Measurements from ENCODE around the gene PLSCR2. TPM values are rescaled to one million over a fixed set of nuclear protein-coding genes. Genes with fewer than 3 reads are reported as not detected.

The PLSCR2 gene
- total and polyA plus RNA-seq, 2 donors from 2014 or later, result 1.4 TPM; not detected in 1

DNA sequence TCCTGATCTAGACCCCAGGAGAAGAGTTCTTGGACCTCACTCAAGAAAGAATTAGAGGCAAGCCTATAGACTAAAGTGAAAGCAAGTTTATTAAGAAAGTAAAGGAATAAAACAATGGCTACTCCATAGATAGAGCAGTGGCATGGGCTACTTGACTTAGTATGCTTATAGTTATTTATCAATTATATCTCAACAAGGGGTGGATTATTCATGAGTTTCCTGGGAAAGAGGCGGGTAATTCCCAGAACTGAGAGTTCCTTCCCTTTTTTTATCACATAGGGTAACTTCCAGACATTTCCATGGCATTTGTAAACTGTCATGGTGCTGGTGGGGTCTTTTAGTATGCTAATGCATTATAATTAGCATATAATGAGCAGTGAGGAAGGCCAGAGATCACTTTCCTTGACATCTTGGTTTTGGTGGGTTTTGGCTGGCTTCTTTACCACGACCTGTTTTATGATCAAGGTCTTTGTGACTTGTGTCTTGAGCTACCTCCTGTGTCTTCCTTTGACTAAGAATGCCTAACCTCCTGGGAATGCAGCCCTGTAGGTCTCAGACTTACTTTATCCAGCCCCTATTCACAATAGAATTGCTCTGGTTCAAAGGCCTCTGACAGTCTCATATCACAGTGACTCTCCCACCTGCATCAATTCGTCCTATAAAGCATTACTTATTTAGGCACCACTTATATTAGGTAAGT, 35.3 kb upstream of the PLSCR2 start:
- H3K4me3 ChIP-seq (ENCODE audit: low read length in 3 of 3), result no peak overlapping the region
- H3K4me1 ChIP-seq (ENCODE audit: control insufficient read depth in 2 of 3, insufficient read depth in 2 of 3, low read depth in 1 of 3, low read length in 3 of 3), result peaks cover 0 to 5% (median 3%) of the 10 kb centered on the region in 3 donors
- intact Hi-C loops (cut with DNase I), result no loop called here
- H3K9me3 ChIP-seq (ENCODE audit: control insufficient read depth in 2 of 3, insufficient read depth in 1 of 3, low read length in 3 of 3), result no peaks in the 10 kb centered on the region
- TF ChIP-seq, protein P1, sequence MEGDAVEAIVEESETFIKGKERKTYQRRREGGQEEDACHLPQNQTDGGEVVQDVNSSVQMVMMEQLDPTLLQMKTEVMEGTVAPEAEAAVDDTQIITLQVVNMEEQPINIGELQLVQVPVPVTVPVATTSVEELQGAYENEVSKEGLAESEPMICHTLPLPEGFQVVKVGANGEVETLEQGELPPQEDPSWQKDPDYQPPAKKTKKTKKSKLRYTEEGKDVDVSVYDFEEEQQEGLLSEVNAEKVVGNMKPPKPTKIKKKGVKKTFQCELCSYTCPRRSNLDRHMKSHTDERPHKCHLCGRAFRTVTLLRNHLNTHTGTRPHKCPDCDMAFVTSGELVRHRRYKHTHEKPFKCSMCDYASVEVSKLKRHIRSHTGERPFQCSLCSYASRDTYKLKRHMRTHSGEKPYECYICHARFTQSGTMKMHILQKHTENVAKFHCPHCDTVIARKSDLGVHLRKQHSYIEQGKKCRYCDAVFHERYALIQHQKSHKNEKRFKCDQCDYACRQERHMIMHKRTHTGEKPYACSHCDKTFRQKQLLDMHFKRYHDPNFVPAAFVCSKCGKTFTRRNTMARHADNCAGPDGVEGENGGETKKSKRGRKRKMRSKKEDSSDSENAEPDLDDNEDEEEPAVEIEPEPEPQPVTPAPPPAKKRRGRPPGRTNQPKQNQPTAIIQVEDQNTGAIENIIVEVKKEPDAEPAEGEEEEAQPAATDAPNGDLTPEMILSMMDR (IDR thresholded peaks at IDR 0.05; ENCODE audit: borderline replicate concordance, extremely low read depth, insufficient read depth), result no peak
- DNase-seq (no peak), FAIRE-seq (no peak)
- H3K27ac ChIP-seq (ENCODE audit: low read depth in 2 of 2, low read length in 2 of 2), result peak overlapping the region in 1 of 2 donors; percentile 13
- H3K9ac ChIP-seq (ENCODE audit: low read length in 3 of 3), result no peak overlapping the region
- no peaks in the 10 kb centered on the region for H3K27me3 ChIP-seq (ENCODE audit: control insufficient read depth, insufficient read depth, low read length)
- no peaks in the 10 kb centered on the region for H3K36me3 ChIP-seq (ENCODE audit: control insufficient read depth in 2 of 3, insufficient read depth in 3 of 3, low read length in 3 of 3)

DNA sequence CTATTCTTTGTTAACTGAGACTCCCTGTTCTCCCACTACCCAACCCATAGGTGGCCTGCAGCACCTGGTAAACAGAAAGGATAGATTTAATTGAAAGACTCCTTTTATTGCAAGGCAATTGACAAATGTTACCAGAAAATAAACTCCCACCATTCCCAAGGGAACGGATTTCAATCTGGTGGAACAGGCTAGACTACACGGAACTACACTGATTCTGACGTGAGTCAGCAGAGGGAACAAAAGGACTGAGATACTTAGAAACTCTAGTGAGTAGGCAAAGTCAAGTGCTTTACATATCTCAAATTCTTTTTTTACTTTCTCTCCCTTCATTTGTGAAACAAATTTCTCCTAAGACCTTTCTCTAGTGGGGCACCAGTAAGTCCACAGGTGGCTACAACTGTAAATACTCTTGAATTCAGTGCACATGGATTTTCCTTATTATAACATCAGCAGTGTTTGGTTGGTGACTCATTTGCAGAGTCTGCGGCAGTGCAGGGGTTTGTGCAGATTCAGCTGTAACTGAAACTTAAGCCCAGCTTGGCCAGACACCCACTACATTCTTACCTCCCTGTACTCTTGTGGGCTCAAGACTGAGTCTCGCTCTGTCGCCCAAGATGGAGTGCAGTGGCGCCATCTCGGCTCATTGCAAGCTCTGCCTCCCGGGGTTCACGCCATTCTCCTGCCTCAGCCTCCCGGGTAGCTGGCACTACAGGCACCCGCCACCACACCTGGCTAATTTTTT, 34.3 kb upstream of the PLSCR2 start:
- intact Hi-C loops (cut with DNase I), result no loop called here
- TF ChIP-seq, protein P1 (IDR thresholded peaks at IDR 0.05; ENCODE audit: borderline replicate concordance, extremely low read depth, insufficient read depth), result peak; percentile 23
- FAIRE-seq (no peak), DNase-seq (peak in 1 of 5 donors; percentile 63)
- Histone ChIP-seq H3K36me3 (ENCODE audit: control insufficient read depth in 2 of 3, insufficient read depth in 3 of 3, low read length in 3 of 3) (no peaks in the 10 kb centered on the region), H3K9me3 (ENCODE audit: control insufficient read depth in 2 of 3, insufficient read depth in 1 of 3, low read length in 3 of 3) (no peaks in the 10 kb centered on the region), H3K27ac (ENCODE audit: low read depth in 2 of 2, low read length in 2 of 2) (no peak overlapping the region), H3K9ac (ENCODE audit: low read length in 3 of 3) (no peak overlapping the region), H3K27me3 (ENCODE audit: control insufficient read depth, insufficient read depth, low read length) (no peaks in the 10 kb centered on the region), H3K4me3 (ENCODE audit: low read length in 3 of 3) (no peak overlapping the region), H3K4me1 (ENCODE audit: control insufficient read depth in 2 of 3, insufficient read depth in 2 of 3, low read depth in 1 of 3, low read length in 3 of 3) (peaks cover 0 to 5% (median 3%) of the 10 kb centered on the region in 3 donors)

DNA sequence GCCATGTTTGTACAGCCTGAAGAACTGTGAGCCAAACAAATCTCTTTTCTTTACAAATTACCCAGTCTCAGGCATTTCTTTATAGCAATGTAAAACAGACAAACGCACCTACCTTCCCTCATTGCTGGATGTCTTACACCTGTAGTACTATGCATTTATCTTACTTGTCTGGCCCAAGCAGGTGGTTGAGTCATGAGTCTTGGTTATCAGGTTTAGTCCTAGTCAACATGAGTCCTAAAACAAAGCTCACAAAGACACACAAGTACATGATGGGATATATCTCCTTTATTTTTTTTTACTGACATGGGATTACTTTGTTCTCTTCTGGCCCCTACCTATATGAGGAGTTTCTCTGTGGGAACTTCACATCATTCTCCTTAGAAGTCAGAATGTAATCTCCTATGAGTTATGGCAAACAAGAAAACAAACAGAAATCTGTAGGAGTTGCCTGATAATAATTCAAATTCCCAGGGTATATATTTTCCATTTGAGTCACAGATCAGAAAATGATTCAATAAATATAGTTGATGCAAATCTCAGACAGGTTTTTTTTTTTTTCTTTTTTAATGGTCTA, 33.6 kb upstream of the PLSCR2 start:
- Histone ChIP-seq H3K4me1 (ENCODE audit: control insufficient read depth in 2 of 3, insufficient read depth in 2 of 3, low read depth in 1 of 3, low read length in 3 of 3) (peaks cover 0 to 5% (median 3%) of the 10 kb centered on the region in 3 donors), H3K36me3 (ENCODE audit: control insufficient read depth in 2 of 3, insufficient read depth in 3 of 3, low read length in 3 of 3) (no peaks in the 10 kb centered on the region), H3K27ac (ENCODE audit: low read depth in 2 of 2, low read length in 2 of 2) (no peak overlapping the region), H3K27me3 (ENCODE audit: control insufficient read depth, insufficient read depth, low read length) (no peaks in the 10 kb centered on the region), H3K9me3 (ENCODE audit: control insufficient read depth in 2 of 3, insufficient read depth in 1 of 3, low read length in 3 of 3) (no peaks in the 10 kb centered on the region), H3K9ac (ENCODE audit: low read length in 3 of 3) (no peak overlapping the region), H3K4me3 (ENCODE audit: low read length in 3 of 3) (no peak overlapping the region)
- TF ChIP-seq, protein P1 (IDR thresholded peaks at IDR 0.05; ENCODE audit: borderline replicate concordance, extremely low read depth, insufficient read depth), result no peak
- FAIRE-seq (no peak), DNase-seq (no peak)
- intact Hi-C loops (cut with DNase I), result no loop called here
